HG03442 (cell line): ENCODE measurements around the gene C1QL1.

Experiments used
- ATAC-seq: cut with Tn5 transposase; IDR thresholded peaks from one replicate; pipeline ENCODE4 v1.9.1; 2021; ENCODE audit warnings: mild to moderate bottlenecking, moderate library complexity; ENCODE audit not compliant: unreplicated experiment

Gene C1QL1

DNA sequence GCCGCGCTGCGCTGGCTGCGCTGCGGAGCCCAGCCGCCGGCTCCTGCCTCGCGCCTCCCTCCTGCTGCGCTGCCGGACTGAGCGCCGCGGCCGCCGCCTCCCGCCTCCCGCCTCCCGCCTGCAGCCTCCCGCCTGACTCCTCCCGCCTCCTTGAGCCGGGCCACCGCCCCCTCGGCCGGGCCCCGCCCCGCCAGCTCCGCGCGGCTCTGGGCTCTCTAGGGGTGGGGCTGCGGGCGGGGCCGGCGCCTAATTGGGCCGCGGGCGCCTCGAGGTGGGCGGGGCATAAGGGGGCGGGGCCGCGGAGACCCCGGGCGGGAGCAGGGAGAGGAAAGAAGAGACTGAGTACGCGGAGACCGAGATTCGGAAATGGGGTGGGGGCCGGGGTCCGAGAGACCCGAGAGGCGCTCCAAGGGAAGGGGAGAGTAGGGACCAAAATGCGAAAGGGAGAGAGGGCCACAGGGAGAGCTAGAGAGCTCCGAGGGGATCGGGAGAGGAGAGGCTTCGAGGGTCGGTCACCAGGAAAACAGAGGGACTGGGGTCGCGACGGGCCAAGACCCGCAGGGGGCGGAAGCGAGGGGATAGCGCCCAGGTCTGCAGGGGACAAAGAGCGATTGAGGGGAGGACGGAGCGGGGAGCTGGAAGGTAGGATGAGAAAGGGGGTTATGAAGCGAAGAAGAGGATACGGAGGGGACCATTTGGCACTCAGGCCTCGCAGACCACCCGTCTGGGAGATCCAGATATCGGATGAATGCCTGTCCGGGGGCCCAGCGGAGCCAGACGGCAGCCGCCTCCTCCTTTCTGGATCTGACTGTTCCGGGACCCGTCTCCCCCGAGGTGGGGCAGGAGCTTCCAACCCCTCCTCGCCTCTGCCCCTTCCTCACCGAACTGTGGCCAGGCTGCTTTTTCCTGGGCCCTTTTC, at the start of gene C1QL1:
Gene C1QL1 (minus strand): TSS at position 79 of the 919 bp plus-strand sequence. CDS start 255 bp downstream, outside the sequence.
- ATAC-seq = peak; percentile 73

GRCh38 chr17:45016823-45017222, 48.7 kb upstream of the C1QL1 start:
- ATAC-seq = no peak

DNA sequence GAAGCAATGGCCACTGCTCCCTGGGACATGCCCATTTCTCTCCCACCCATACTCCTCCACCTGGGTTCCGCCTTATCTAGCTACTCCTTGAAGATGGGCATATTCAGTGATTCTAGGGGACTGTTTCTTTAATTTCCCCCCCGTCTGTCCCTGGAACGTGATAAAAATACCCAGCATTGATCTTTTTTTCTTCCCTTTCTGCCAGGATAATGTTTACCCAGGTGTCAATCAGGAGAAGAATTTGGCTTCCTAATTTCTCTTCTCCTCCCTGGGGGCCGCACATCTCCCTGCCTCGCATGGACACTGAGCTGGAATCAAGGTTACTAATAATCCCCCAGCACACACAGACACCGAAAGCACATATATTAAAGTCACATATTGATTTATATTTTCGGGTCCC, 48.1 kb upstream of the C1QL1 start:
- ATAC-seq = no peak

- ATAC-seq = no peak
These were observed 45.2 kb upstream of the C1QL1 start for GRCh38 chr17:45013021-45013997.

DNA sequence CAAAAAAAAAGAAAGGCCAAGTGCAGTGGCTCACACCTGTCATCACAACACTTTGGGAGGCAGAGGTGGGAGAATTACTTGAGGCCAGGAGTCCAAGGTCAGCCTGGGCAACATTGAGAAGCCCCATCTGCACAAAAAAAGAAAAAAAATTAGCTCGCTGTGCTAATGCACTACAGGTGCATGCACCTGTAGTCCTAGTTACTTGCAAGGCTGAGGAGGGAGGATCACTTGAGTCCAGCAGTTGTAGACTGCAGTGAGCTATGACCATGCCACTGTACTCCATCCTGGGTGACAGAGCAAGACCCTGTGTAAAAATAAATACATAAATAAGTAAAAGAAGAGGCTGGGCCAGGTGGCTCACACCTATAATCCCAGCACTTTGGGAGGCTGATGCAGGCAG, 43.7 kb upstream of the C1QL1 start:
- no peak for ATAC-seq

GRCh38 chr17:45009676-45010467, 41.8 kb upstream of the C1QL1 start:
- ATAC-seq = no peak

DNA sequence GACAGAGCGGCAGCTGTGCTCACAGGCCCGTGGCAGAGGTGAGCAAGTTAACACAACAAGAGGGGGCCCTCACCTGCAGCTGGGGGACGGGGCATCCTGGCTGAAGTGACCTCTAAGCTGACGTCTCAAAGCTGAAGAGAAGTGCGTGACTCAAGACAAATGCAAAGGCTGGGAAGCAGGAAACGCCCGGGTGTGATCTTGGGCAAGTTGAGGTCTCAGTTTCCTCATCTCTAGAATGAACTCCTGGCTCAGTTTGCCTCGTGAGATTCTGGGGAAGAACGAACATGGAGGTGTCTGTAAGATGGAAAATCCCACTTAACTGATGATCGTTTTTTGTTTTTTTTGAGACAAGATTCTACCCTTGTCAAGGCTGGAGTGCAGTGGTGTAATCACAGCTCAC, 40.1 kb upstream of the C1QL1 start:
- no peak for ATAC-seq

DNA sequence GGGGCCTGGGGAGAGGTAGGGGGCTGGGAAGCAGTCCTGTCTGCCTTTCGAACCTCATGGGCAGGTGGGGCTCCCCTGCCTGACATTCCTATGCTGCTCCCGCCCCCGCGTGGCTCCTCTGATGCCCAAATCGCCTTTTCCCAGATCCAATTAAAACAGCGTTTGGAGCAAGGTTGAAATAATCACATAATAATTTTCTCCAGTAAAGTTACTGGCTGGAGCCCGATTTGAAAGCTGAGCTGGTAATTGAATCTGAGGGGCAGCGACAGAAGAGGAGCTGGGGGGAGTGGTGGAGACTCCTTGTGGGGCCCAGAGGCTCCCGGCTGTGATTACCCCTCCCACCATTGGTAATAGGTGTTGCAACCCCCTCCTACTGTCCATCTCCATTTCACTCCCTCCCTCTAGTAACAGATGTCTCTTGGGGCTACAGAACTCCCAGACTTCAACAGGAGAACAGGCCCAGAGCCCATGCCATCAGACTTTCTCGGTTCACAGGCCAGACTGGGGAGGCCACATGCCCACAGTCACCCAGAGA, 38.9 kb upstream of the C1QL1 start:
- ATAC-seq = no peak

DNA sequence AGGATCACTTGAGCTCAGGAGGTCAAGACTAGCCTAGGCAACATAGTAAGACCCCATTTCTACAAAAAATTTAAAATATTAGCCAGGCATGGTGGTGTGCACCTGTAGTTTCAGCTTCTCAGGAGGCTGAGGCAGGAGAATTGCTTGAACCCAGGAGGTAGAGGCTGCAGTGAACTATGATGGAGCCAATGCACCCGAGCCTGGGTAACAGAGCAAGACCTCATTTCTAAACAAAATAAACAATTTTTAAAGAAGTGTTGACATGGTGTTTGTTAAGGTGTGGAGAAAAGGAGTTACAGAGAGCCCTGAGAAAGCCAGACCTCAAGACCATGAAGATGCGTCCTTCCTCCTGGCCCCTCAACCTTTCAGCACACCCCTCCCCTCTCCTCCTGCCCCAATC, 37.6 kb upstream of the C1QL1 start:
- no peak for ATAC-seq

DNA sequence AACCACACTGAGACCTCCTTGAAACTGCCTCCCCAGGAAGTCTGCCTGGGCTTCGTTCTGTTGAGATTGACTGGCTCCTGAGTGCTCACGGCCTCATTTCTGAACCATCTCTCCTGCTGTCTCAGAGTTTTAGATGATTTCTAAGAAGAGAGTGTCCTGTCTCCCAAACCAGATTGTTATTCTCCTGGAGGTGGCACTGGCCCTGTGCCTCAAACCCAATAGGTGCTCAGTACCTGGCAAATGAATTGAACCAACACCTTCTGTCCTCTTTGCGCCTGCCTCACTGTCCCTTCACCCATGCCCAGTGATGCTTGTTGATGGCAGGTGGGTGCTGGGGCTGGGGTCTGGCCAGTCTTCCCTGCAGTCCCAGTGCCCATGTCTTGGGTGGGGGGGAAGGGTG, 36.3 kb upstream of the C1QL1 start:
- ATAC-seq = no peak

DNA sequence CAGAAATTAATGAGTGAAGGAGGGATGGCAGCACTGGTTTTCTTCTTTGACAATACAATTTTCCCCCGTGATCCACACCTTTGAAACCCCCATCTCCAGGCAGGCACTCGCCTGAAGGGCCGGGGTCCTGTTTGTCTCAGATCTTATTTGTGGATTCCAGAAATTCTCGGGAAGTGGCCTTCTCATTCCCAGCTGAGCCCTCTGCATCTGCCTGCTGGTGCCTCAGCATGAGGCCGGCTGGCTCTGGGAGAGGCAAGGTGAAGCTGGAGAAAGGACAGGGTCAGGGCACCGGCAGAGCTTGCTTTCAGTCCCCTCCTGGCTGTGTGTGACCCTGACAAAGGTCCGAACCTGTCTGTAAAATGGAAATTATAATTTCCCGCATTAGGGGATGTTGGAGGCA, 35.8 kb upstream of the C1QL1 start:
- no peak for ATAC-seq

DNA sequence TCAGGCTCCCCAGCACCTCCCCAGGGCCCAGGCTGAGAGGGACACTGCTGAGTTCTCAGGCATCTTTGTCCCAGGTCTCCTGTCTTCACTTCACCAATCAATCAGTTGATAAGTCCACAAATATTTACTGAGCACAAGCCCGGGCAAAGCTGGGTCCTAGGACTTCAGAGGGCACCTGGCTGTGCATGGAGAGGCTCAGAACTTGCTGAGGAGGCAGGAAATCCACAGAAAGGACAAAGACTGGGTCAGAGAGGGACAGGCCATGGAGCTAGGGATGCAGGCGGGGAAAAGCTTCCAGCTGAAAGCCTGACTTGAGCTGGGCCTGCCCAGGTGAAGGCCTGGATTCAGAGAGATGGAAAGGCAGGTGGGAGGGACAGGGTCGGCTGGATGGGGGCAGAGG, 33.2 kb upstream of the C1QL1 start:
- ATAC-seq = no peak

- ATAC-seq = no peak
These were observed 31.3 kb upstream of the C1QL1 start for GRCh38 chr17:44999433-44999832.

- no peak for ATAC-seq
These were observed 30.5 kb upstream of the C1QL1 start for GRCh38 chr17:44998646-44999045.

DNA sequence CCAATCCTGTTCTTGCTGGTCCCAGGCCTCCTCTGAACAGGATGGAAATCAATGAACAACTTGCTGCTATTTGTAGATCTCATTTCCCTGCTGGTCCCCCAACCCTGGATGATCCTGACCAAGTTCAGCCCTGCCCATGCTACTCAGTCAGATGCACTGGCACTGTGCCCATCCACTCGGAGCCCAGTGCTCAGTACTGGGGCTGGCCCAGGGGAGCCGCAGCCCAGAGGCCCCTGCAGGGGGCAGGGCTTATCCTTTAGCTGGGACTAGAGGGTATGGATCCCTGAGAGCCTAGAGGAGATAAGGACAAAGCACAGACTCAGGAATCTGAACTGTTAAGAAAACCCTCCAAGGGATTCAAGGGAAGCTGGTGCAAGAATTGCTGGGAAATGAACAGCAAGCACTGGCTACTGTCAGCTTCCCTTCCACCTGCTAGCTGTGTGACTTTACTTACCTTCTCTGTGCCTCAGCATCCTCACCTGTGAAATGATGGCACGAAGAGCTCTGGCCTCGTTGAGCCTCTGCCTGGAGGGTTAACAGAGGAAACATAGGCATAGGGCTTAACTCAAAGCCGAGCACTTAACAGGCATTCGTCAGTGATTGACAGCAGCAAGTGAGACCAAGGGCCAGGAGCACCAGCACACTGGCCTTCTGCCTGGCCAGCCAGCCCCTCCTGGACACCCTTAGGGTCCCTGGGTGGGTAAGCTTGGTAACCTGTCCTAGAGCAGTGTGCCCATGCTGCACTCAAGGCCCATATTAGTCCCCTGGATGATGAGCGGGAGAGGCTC, 29.8 kb upstream of the C1QL1 start:
- ATAC-seq = no peak

- ATAC-seq = no peak
These were observed 28.2 kb upstream of the C1QL1 start for GRCh38 chr17:44996304-44996703.

DNA sequence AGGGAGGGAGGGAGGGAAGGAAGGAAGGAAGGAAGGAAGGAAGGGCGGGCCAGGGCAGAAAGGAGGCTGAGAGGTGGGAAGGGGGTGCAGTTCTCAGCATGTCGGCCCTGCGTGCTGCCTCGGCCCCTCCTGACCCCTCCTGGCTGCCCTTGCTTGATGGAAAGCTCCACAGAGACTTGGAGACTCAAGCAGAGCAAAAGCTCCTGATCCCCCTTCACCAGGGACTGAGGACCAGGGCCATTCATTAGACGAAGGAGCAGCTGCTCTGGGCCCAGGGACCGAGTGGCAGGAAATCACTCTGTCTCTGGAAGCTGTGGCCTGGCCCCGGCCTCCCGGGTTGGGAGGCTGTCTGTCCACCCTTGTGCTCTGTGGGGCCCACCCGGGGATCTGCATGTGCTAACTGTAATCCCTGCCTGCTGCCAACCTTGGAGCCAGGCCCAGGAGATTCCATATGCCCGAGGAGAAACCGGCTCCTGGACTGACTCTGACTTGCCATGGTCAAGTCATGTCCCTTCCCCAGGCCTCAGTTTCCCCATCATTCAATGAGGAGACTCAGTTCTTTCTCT, 27.4 kb upstream of the C1QL1 start:
- no peak for ATAC-seq

GRCh38 chr17:44992242-44992939, 24.3 kb upstream of the C1QL1 start:
- ATAC-seq = no peak

DNA sequence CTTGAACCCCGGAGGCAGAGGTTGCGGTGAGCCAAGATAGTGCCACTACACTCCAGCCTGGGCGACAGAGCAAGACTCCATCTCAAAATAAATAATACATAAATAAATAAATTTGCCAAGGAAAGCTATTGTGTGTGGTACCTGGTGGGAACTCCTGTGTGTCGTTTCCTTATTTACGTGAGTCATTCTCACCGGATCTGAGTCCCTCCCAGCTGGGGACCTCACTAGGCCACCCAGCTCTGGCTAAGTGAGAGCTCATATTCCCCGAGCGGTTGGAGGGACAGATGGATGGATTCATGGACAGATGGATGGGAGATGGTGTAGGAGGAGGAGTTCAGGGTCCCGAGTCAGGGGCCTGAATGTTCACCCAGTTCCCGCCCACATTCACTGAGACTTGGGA, 22.9 kb upstream of the C1QL1 start:
- ATAC-seq = no peak
